ENCODE results near the gene SCUBE1. TPM values are rescaled to one million over a fixed set of nuclear protein-coding genes. Genes with fewer than 3 reads are reported as not detected.

Gene SCUBE1
- total RNA-seq, 4 donors from 2014 or later, result 0.38 to 4.0 (median 2.1) TPM

DNA sequence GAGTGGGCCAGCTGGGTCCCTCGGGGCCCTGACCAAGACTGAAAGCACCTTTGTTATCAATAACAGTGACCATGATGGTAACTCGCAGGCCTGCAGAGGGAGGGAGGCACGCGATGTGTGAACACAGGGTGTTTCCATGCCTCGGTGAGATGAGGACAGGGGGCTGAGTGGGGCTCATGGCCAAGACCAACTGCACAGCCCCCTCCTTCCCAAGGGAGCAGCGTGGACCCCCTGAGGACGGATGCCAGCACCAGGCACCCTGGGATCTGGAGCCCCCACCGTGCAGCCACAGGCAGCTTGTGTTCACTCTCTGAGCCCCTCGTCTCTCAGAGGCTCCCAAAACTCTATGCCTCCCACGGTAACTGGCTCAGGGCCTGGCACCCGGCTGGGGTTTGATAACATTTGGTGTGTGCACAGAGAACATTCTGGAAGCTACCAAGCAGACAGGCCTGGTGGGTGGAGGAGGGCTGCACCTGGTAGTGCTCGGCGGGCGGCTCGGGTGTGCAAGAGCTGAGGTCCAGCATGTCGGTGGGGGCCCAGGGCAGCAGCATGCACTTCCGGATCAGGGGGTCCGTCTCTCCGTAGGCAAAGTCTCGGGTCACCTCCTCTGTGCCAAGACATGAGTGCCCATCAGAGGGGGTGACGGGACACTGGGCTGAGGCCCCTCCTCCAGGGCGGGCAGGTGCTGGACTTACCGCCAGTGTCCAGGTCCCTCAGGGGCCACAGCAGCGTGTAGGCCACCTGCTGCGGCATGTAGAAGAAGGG, 163.8 kb downstream of the SCUBE1 start:
- Histone ChIP-seq H3K9me3 (no peaks in the 10 kb centered on the region), H3K27ac (no peak overlapping the region), H3K27me3 (no peaks in the 10 kb centered on the region), H3K36me3 (peaks cover 28 to 90% (median 32%) of the 10 kb centered on the region in 3 donors), H3K4me1 (peaks cover 21 to 41% (median 29%) of the 10 kb centered on the region in 3 donors), H3K4me3 (no peak overlapping the region)
- 93 to 100% methylated on average over 1 to 6 of the region's 25 CpGs for WGBS, 2 donors
- no peak for DNase-seq
- intact Hi-C loops (cut with DNase I), result no loop called here
- TF ChIP-seq CTCF (IDR thresholded peaks at IDR 0.05), result no peak
- TF ChIP-seq POLR2A (IDR thresholded peaks at IDR 0.05), result no peak

DNA sequence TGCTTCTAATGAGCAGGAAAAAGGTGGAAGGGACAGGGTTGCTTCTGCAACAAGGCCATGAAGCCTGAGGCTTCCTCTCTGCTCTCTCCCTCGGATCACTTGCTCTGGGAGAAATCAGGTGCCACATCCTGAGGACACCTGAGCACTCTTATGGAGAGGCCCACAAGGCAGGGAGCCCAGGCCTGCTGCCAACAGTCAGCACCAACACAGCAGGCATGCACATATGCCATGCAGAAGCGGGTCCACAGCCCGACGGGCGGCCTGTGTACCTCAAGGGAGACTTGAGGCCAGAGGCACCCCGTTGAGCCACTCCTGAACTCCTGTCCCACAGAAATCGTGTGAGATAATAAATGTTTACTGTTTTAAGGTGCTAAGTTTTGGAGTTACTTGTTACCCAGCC, 165.7 kb downstream of the SCUBE1 start:
- 80 to 85% methylated on average over 1 to 6 of the region's 7 CpGs for whole genome bisulfite sequencing, 2 donors
- Histone ChIP-seq H3K27ac (no peak overlapping the region), H3K27me3 (no peaks in the 10 kb centered on the region), H3K4me3 (no peak overlapping the region), H3K9me3 (no peaks in the 10 kb centered on the region), H3K4me1 (peaks cover 11 to 41% (median 23%) of the 10 kb centered on the region in 3 donors), H3K36me3 (peaks cover 41 to 100% (median 46%) of the 10 kb centered on the region in 3 donors)
- DNase-seq, result no peak
- no peak for TF ChIP-seq POLR2A (IDR thresholded peaks at IDR 0.05)
- intact Hi-C loops (cut with DNase I), result no loop called here

DNA sequence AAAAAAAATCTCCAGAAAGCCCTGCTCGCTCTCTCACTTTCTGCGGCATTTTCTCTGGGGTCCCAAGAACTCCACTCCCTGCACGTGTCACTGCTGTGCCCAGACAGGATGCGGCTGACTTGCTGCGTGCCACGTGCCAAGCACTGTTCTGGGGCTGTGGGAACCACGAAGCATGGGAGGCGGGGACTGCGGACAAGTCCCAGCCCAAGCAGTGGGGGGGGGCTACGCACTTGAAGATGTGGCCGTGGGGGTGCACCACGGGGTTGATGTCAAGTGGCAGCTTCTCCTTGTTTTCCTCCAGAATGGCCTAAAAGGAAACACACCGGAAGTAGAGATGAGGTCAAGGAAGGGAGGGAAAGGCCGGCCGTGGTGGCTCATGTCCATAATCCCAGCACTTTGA, 167.1 kb downstream of the SCUBE1 start:
- 67 to 73% methylated on average over 9 of the region's 15 CpGs for whole genome bisulfite sequencing, 2 donors
- TF ChIP-seq POLR2A (IDR thresholded peaks at IDR 0.05) (no peak), CTCF (IDR thresholded peaks at IDR 0.05) (no peak)
- Histone ChIP-seq H3K27ac (peak overlapping the region in 2 of 4 donors; percentile 82 to 85), H3K4me3 (no peak overlapping the region), H3K36me3 (peaks cover 35 to 100% (median 50%) of the 10 kb centered on the region in 3 donors), H3K4me1 (peaks cover 17 to 53% (median 34%) of the 10 kb centered on the region in 3 donors), H3K27me3 (no peaks in the 10 kb centered on the region), H3K9me3 (no peaks in the 10 kb centered on the region)
- intact Hi-C loops (cut with DNase I), result no loop called here
- no peak for DNase-seq

DNA sequence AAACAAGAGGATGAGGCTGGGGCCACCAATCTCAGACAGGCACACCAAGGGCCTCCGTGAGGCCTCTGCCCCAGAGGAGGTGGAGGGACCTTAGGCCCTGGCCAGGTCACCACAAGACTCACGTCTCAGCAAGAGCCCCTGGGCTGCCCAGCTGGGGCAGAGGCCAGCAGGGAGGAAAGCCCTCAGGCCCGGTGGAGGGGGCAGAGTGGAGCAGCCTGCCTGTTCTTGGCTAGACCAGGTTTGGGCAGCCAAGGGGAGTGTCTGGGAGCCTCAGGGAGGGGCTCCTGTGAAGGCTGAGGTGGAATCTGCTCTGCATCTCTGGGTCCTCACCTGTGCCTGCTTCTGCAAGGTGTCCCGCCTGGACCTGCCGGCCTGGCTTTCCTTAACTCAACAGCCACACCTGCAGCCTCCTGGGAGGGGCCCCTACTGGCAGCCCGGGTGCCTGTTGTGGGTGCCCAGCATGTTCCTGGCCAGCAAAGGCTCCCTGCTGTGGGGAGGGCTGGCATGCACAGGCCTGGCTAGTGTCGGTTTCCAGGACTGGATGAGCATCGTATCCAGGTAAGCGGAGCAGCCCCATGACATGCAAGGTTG, 168.1 kb downstream of the SCUBE1 start:
- H3K27ac ChIP-seq, result peak overlapping the region; percentile 61 to 85 (median 76)
- no peaks in the 10 kb centered on the region for H3K9me3 ChIP-seq
- no peak for DNase-seq
- intact Hi-C loops (cut with DNase I), result no loop called here
- peaks cover 26 to 100% (median 51%) of the 10 kb centered on the region in 3 donors for H3K36me3 ChIP-seq
- H3K27me3 ChIP-seq, result no peaks in the 10 kb centered on the region
- peaks cover 19 to 64% (median 43%) of the 10 kb centered on the region in 3 donors for H3K4me1 ChIP-seq
- WGBS, 2 donors, result 33 to 47% methylated on average over 1 to 6 of the region's 9 CpGs
- H3K4me3 ChIP-seq, result no peak overlapping the region
- TF ChIP-seq POLR2A (IDR thresholded peaks at IDR 0.05) (no peak), CTCF (IDR thresholded peaks at IDR 0.05) (peak in 3 of 6 experiments; percentile 21 to 45 (median 37))

- WGBS, 2 donors, result 80% methylated on average over 4 of the region's 39 CpGs; no CpG with 5 or more reads in 1 of the 2 donors
- H3K27me3 ChIP-seq, result no peaks in the 10 kb centered on the region
- no peak overlapping the region for H3K4me3 ChIP-seq
- peaks cover 17 to 100% (median 44%) of the 10 kb centered on the region in 3 donors for H3K36me3 ChIP-seq
- peaks cover 19 to 73% (median 43%) of the 10 kb centered on the region in 3 donors for H3K4me1 ChIP-seq
- DNase-seq, result no peak
- H3K27ac ChIP-seq, result peak overlapping the region; percentile 61 to 85 (median 76)
- no peak for TF ChIP-seq CTCF (IDR thresholded peaks at IDR 0.05)
- TF ChIP-seq POLR2A (IDR thresholded peaks at IDR 0.05), result no peak
- intact Hi-C loops (cut with DNase I), result no loop called here
- H3K9me3 ChIP-seq, result no peaks in the 10 kb centered on the region
Measured at GRCh38 chr22:43173976-43174720, 169.0 kb downstream of the SCUBE1 start.

Data from esophagus squamous epithelium (tissue), 5 donors.